Measurements from ENCODE around the gene RFPL3.

GRCh38 chr22:32308191-32308590 is 49.5 kb upstream of the RFPL3 start:
- TF ChIP-seq CTCF (IDR thresholded peaks at IDR 0.05) (no peak), EZH2 (IDR thresholded peaks at IDR 0.05; ENCODE audit: borderline replicate concordance, insufficient read depth, low read depth, low read length, poor library complexity, severe bottlenecking) (no peak)
